Activated CD8-positive, alpha-beta memory T cell treated with anti-CD3 and anti-CD28 coated beads, Interleukin-2, amount 10 ng/mL, durations not matched to agents 7 days and 5 days (primary cell): ENCODE results near the gene TPRX1. TPM values are rescaled to one million over a fixed set of nuclear protein-coding genes. Genes with fewer than 3 reads are reported as not detected.
"Not testable (repeated sequence)": the region's sequence is repeated elsewhere in the genome, so short reads cannot be mapped to it uniquely, and the experiment has no call there.

Experiments
- ATAC-seq: fragments of 150-1000 bp; cut with Tn5 transposase; one replicate; pipeline ENCODE4 v1.10.0; 2021; ENCODE audit warnings: moderate library complexity
- CTCF ChIA-PET: fragments of 350-600 bp; sonication (Branson Sonifier 250); formaldehyde crosslinking; loops from one replicate; lab custom pipeline; 2021; ENCODE audit warnings: antibody characterized with exemption; lab: Charles Lee
- DNase-seq: peaks from one replicate; pipeline ENCODE4 v3.0.0-alpha.2; 2020
- H3K27ac Mint-ChIP-seq: one replicate; pipeline ENCODE4 v1.8.0; 2021; ENCODE audit warnings: mild to moderate bottlenecking, mixed read lengths
- H3K27me3 Mint-ChIP-seq: one replicate; pipeline ENCODE4 v1.8.0; 2021; ENCODE audit warnings: mixed read lengths
- H3K36me3 Mint-ChIP-seq: one replicate; pipeline ENCODE4 v1.8.0; 2021; ENCODE audit warnings: mild to moderate bottlenecking, mixed read lengths
- H3K4me1 Mint-ChIP-seq: one replicate; pipeline ENCODE4 v1.8.0; 2021; ENCODE audit warnings: mixed read lengths
- H3K4me3 Mint-ChIP-seq: one replicate; pipeline ENCODE4 v1.8.0; 2021; ENCODE audit warnings: mild to moderate bottlenecking, moderate library complexity, mixed read lengths
- H3K9me3 Mint-ChIP-seq: one replicate; pipeline ENCODE4 v1.8.0; 2022; ENCODE audit warnings: low read depth, mixed read lengths
- total RNA-seq, 2 experiments: library from RNA; stranded (reverse); gene quantifications; one replicate each; pipeline ENCODE4 v1.2.3, GENCODE V29; 2021

Gene TPRX1
- total RNA-seq, 2 experiments from 2014 or later, result not detected

- peak overlapping the region; percentile 8 for H3K27ac Mint-ChIP-seq
- no peak overlapping the region for H3K4me3 Mint-ChIP-seq
- H3K9me3 Mint-ChIP-seq, result no peaks in the 10 kb centered on the region
- ATAC-seq (no peak), DNase-seq (no peak)
- no peaks in the 10 kb centered on the region for H3K4me1 Mint-ChIP-seq
- no peaks in the 10 kb centered on the region for H3K36me3 Mint-ChIP-seq
- CTCF ChIA-PET, result no interaction called here
- peaks cover 31% of the 10 kb centered on the region for H3K27me3 Mint-ChIP-seq
Measured at GRCh38 chr19:47819858-47820257, 15.5 kb upstream of the TPRX1 start.

DNA sequence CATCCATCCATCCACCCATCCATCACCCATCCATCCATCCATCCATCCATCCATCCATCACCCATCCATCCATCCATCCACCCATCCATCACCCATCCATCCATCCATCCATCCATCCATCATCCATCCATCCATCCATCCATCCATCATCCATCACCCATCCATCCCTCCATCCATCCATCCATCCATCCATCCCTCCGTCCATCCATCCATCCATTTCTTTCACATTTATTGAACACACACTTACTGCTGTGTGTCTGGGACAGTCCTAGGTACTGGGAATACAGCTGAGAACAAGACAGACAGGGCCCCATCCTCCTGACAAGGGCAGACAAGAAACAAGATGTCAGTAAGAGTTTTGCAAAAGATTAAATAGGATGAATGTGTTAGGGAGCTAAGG, 13.9 kb upstream of the TPRX1 start:
- not testable (repeated sequence) for H3K36me3 Mint-ChIP-seq

DNA sequence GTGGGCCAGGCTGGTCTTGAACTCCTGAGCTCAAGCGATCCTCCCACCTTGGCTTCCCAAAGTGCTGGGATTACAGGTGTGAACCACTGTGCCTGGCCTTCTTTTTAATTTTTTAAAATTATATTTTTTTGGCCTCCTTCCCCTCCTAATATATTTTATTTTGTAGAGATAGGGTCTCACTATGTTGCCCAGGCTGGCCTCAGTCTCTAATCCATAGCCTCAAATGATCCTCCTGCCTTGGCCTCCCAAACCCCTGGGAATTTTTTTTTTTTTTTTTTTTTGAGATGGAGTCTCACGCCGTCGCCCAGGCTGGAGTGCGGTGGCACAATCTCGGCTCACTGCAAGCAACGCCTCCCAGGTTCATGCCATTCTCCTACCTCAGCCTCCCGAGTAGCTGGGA, 11.9 kb upstream of the TPRX1 start:
- H3K4me1 Mint-ChIP-seq, DNase-seq, ATAC-seq, H3K9me3 Mint-ChIP-seq, H3K27ac Mint-ChIP-seq, H3K36me3 Mint-ChIP-seq, H3K4me3 Mint-ChIP-seq: not testable (repeated sequence)
- CTCF ChIA-PET, result interaction anchor here (1.0 kb wide), 1 partner anchor 39 kb away, joined by 3 read pairs; no protein-coding TSS in a partner anchor
- peaks cover 26% of the 10 kb centered on the region for H3K27me3 Mint-ChIP-seq

More for the DNA sequence above, 13.9 kb upstream of the TPRX1 start:
- H3K27ac Mint-ChIP-seq, H3K4me1 Mint-ChIP-seq, H3K9me3 Mint-ChIP-seq, H3K4me3 Mint-ChIP-seq, DNase-seq, CTCF ChIA-PET, ATAC-seq: not testable (repeated sequence)
- peaks cover 31% of the 10 kb centered on the region for H3K27me3 Mint-ChIP-seq

DNA sequence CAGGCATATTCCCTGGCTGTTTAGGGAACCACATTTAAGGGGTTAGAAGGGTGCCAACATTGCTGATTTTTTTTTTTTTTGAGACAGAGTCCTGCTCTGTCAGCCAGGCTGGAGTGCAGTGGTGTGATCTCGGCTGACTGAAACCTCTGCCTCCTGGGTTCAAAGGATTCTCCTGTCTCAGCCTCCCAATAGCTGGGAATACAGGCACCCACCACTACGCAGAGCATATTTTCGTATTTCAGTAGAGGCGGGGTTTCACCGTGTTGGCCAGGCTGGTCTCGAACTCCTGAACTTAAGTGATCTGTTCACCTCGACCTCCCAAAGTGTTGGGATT, 9.6 kb upstream of the TPRX1 start:
- no peak overlapping the region for H3K27ac Mint-ChIP-seq
- ATAC-seq (no peak), DNase-seq (no peak)
- H3K27me3 Mint-ChIP-seq, result peaks cover 6% of the 10 kb centered on the region
- CTCF ChIA-PET, result interaction anchor here (0.6 to 1.4 kb wide), 4 partner anchors 12 to 654 kb away, joined by 3 to 4 read pairs (median 4); no protein-coding TSS in a partner anchor
- H3K36me3 Mint-ChIP-seq, result no peaks in the 10 kb centered on the region
- H3K4me1 Mint-ChIP-seq, result no peaks in the 10 kb centered on the region
- no peaks in the 10 kb centered on the region for H3K9me3 Mint-ChIP-seq
- no peak overlapping the region for H3K4me3 Mint-ChIP-seq

DNA sequence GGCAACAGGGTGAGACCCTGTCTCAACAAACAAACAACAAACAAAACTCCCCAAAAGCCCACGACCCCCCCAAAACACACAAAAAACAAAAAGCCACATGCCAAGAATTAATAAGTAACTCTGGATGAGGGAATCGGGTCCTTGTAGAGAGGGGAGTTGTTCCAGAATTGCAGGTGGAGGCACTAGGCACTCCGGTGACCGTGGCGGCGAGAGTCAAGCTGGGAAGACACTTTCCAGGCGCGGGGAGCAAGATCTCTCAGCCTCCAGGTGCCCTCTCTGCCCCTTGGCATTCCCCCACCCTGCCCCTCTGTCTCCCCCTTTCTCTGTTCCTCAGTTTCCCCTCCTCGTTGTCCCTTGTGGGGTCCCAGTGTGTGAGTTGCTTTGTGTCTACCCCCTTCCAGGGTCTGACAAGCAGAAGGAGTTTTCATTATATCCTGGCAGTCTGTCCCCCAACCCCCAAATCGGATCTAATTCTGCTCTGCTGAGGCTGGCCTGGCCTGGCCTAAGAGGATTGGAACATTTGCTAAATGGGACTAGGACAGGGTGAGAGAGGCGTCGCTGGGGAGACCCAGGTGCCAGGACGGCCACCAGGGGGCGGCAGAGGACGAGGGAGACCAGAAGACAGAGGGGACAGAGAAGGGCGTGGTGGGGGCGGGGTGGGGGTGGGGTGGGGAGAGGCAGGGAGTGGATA, 9.1 kb upstream of the TPRX1 start:
- Mint-ChIP-seq H3K4me1 (no peaks in the 10 kb centered on the region), H3K4me3 (no peak overlapping the region), H3K27me3 (peaks cover 2% of the 10 kb centered on the region), H3K27ac (peak overlapping the region; percentile 42), H3K9me3 (no peaks in the 10 kb centered on the region), H3K36me3 (no peaks in the 10 kb centered on the region)
- CTCF ChIA-PET, result no interaction called here
- ATAC-seq (peak; percentile 83), DNase-seq (peak; percentile 80)

DNA sequence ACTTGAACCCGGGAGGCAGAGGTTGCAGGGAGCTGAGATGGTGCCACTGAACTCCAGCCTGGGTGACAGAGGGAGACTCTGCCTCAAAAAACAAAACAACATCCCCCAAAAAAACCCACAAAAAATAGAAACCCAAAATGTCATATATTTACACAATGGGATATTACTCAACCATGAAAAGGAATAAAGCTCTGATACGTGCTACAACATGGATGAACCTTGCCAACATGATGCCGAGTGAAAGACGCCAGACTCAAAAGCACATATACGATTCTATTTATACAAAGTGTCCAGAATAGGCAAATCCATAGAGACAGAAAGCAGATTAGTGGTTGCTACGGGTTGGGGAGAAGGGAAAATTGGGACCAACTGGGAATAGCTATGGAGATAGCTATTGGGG, 2.1 kb upstream of the TPRX1 start:
- no peak for ATAC-seq
- H3K27me3 Mint-ChIP-seq, result peaks cover 3% of the 10 kb centered on the region
- CTCF ChIA-PET, result no interaction called here
- H3K4me1 Mint-ChIP-seq, result no peaks in the 10 kb centered on the region
- H3K27ac Mint-ChIP-seq, result no peak overlapping the region
- no peaks in the 10 kb centered on the region for H3K36me3 Mint-ChIP-seq
- DNase-seq, result no peak
- no peaks in the 10 kb centered on the region for H3K9me3 Mint-ChIP-seq
- no peak overlapping the region for H3K4me3 Mint-ChIP-seq

DNA sequence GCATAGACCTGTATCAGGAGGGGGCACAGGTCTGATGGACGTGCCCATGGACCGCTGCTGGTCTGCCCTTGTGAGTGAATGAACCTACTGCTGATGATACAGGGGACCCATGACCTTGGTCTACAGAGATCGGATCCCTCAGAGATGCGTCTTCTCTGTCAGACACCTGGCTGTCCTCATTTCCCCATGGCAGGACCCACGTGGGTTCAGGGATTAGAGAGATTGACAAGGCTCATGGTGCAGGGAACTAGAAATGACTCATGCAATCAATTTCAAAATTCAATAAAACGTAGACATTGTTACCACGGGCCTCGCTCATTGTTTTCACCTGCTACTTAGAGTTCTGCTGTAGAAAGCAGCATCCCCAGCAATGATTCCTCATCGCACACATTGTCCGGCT, 962 bp upstream of the TPRX1 start:
- no peak overlapping the region for H3K4me3 Mint-ChIP-seq
- CTCF ChIA-PET, result no interaction called here
- ATAC-seq, result no peak
- DNase-seq, result no peak
- peaks cover 4% of the 10 kb centered on the region for H3K9me3 Mint-ChIP-seq
- no peaks in the 10 kb centered on the region for H3K4me1 Mint-ChIP-seq
- peaks cover 3% of the 10 kb centered on the region for H3K27me3 Mint-ChIP-seq
- H3K36me3 Mint-ChIP-seq, result no peaks in the 10 kb centered on the region
- no peak overlapping the region for H3K27ac Mint-ChIP-seq

GRCh38 chr19:47803671-47804070, 680 bp downstream of the TPRX1 start:
- H3K27me3 Mint-ChIP-seq, ATAC-seq, H3K27ac Mint-ChIP-seq, CTCF ChIA-PET, H3K9me3 Mint-ChIP-seq, H3K4me1 Mint-ChIP-seq, H3K36me3 Mint-ChIP-seq, DNase-seq, H3K4me3 Mint-ChIP-seq: not testable (repeated sequence)

- DNase-seq, H3K9me3 Mint-ChIP-seq, H3K27ac Mint-ChIP-seq, H3K4me1 Mint-ChIP-seq, CTCF ChIA-PET, H3K27me3 Mint-ChIP-seq, H3K36me3 Mint-ChIP-seq, H3K4me3 Mint-ChIP-seq, ATAC-seq: not testable (repeated sequence)
Measured at GRCh38 chr19:47803148-47803547, 1.2 kb downstream of the TPRX1 start.

GRCh38 chr19:47802521-47803043, 1.8 kb downstream of the TPRX1 start:
- ATAC-seq (no peak), DNase-seq (no peak)
- peaks cover 3% of the 10 kb centered on the region for H3K27me3 Mint-ChIP-seq
- CTCF ChIA-PET, result no interaction called here
- H3K36me3 Mint-ChIP-seq, result no peaks in the 10 kb centered on the region
- H3K4me1 Mint-ChIP-seq, result no peaks in the 10 kb centered on the region
- H3K9me3 Mint-ChIP-seq, result peaks cover 4% of the 10 kb centered on the region
- no peak overlapping the region for H3K27ac Mint-ChIP-seq
- no peak overlapping the region for H3K4me3 Mint-ChIP-seq

GRCh38 chr19:47801270-47801669, 3.1 kb downstream of the TPRX1 start:
- CTCF ChIA-PET, result interaction anchor here (1.5 kb wide), 1 partner anchor 12 kb away, joined by 5 read pairs; no protein-coding TSS in a partner anchor
- peaks cover 4% of the 10 kb centered on the region for H3K9me3 Mint-ChIP-seq
- H3K36me3 Mint-ChIP-seq, result no peaks in the 10 kb centered on the region
- no peak overlapping the region for H3K27ac Mint-ChIP-seq
- no peaks in the 10 kb centered on the region for H3K4me1 Mint-ChIP-seq
- no peak overlapping the region for H3K4me3 Mint-ChIP-seq
- DNase-seq (no peak), ATAC-seq (no peak)
- H3K27me3 Mint-ChIP-seq, result no peaks in the 10 kb centered on the region

DNA sequence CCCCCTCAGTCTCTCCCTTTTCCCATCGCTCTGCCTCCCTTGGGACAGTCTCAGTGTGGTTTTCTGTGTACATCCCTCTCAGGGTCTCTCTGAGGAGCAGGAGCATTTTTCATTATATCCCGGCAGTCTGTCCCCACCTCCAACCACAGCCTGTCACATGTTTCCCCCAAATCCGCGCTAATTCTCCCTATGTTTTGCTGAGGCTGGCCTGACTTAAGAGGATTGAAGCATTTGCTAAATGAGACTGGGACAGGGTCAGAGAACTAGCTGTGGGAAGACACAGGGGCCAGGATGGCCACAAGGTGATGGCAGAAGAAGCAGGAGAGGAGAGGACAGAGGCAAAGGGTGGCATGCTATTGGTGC, 5.5 kb downstream of the TPRX1 start:
- ATAC-seq (no peak), DNase-seq (no peak)
- H3K4me3 Mint-ChIP-seq, result no peak overlapping the region
- no peaks in the 10 kb centered on the region for H3K36me3 Mint-ChIP-seq
- no peaks in the 10 kb centered on the region for H3K27me3 Mint-ChIP-seq
- peaks cover 4% of the 10 kb centered on the region for H3K9me3 Mint-ChIP-seq
- H3K27ac Mint-ChIP-seq, result no peak overlapping the region
- no peaks in the 10 kb centered on the region for H3K4me1 Mint-ChIP-seq
- CTCF ChIA-PET, result no interaction called here

GRCh38 chr19:47797996-47798903, 6.1 kb downstream of the TPRX1 start:
- H3K36me3 Mint-ChIP-seq, result no peaks in the 10 kb centered on the region
- no peak for DNase-seq
- no peak overlapping the region for H3K4me3 Mint-ChIP-seq
- no peak overlapping the region for H3K27ac Mint-ChIP-seq
- peaks cover 4% of the 10 kb centered on the region for H3K9me3 Mint-ChIP-seq
- ATAC-seq, result no peak
- H3K27me3 Mint-ChIP-seq, result no peaks in the 10 kb centered on the region
- CTCF ChIA-PET, result no interaction called here
- H3K4me1 Mint-ChIP-seq, result no peaks in the 10 kb centered on the region
